H1 (cell line): Measurements from ENCODE around the gene PIGU. TPM values are rescaled to one million over a fixed set of nuclear protein-coding genes. Genes with fewer than 3 reads are reported as not detected.

Experiments used
- CTCF ChIA-PET: fragments of 300-600 bp; sonication (Branson Sonifier 250); formaldehyde crosslinking; loops from one replicate; lab custom pipeline; 2021; ENCODE audit not compliant: partially characterized antibody; lab: Charles Lee
- POLR2A ChIA-PET: fragments of 300-600 bp; sonication (Branson Sonifier 250); formaldehyde crosslinking; loops from one replicate; lab custom pipeline; 2021; ENCODE audit warnings: inconsistent platforms; ENCODE audit not compliant: partially characterized antibody; lab: Charles Lee
- DNase-seq, 2 experiments: peaks; one replicate each; pipeline versions ENCODE4 v3.0.0 to v3.0.0-alpha.2; 2010 to 2022; ENCODE audit warnings: low spot score in 2 of 2, low read depth in 1 of 2, mixed read lengths in 1 of 2
- FAIRE-seq: peaks from 2 replicates; lab custom pipeline; 2011; peaks lifted over from hg19 to GRCh38; lab: Jason Lieb, UNC
- H2AFZ ChIP-seq: 2 replicates; pipeline ENCODE4 v1.8.1; 2012; ENCODE audit warnings: low read length, inconsistent platforms
- H2AK5ac ChIP-seq: 2 replicates; pipeline ENCODE4 v1.6.1; 2013; ENCODE audit warnings: low read depth, low read length
- H2BK120ac ChIP-seq: replicated peaks from 2 replicates; pipeline ENCODE3; 2013; ENCODE audit warnings: low read depth, low read length, inconsistent platforms
- H2BK12ac ChIP-seq: 2 replicates; pipeline ENCODE4 v1.6.1; 2013; ENCODE audit warnings: low read depth, low read length
- H2BK15ac ChIP-seq: 2 replicates; pipeline ENCODE4 v1.6.1; 2013; ENCODE audit warnings: low read length
- H2BK20ac ChIP-seq: 2 replicates; pipeline ENCODE4 v1.6.1; 2013; ENCODE audit warnings: low read length
- H2BK5ac ChIP-seq: 2 replicates; pipeline ENCODE4 v1.6.1; 2013; ENCODE audit warnings: low read depth, low read length
- H3K14ac ChIP-seq: 2 replicates; pipeline ENCODE4 v1.6.1; 2013; ENCODE audit warnings: inconsistent platforms; ENCODE audit not compliant: insufficient read length
- H3K18ac ChIP-seq: 2 replicates; pipeline ENCODE4 v1.6.1; 2013; ENCODE audit warnings: low read length; ENCODE audit errors: extremely low read depth
- H3K23ac ChIP-seq: 2 replicates; pipeline ENCODE4 v1.6.1; 2013; ENCODE audit warnings: inconsistent platforms; ENCODE audit not compliant: insufficient read length
- H3K23me2 ChIP-seq: 2 replicates; pipeline ENCODE4 v1.6.1; 2013; ENCODE audit warnings: low read depth, low read length
- H3K27ac ChIP-seq: 2 replicates; pipeline ENCODE4 v1.6.1; 2011; ENCODE audit warnings: low read depth, low read length, inconsistent platforms
- H3K27me3 ChIP-seq, 4 experiments: replicated peaks in 1 of 4; 1 replicate in 1 of 4; 2 replicates in 3 of 4; pipeline versions ENCODE4 v1.6.1 to v1.8.1; 2011 to 2013; ENCODE audit warnings: low read length in 3 of 4, mild to moderate bottlenecking in 3 of 4, inconsistent platforms in 2 of 4, mixed read lengths in 2 of 4, moderate library complexity in 1 of 4; ENCODE audit not compliant: control insufficient read depth in 3 of 4, insufficient read depth in 3 of 4; ENCODE audit errors: extremely low read depth in 1 of 4
- H3K36me3 ChIP-seq, 4 experiments: 2 replicates each; pipeline versions ENCODE4 v1.6.1 to v1.8.1; 2011 to 2013; ENCODE audit warnings: mild to moderate bottlenecking in 4 of 4, low read length in 3 of 4, moderate library complexity in 2 of 4, control low read depth in 1 of 4, inconsistent platforms in 1 of 4; ENCODE audit not compliant: insufficient read depth in 4 of 4, control insufficient read depth in 2 of 4
- H3K4ac ChIP-seq: replicated peaks from 2 replicates; pipeline ENCODE3; 2013; ENCODE audit warnings: low read length, low read depth, mixed read lengths, inconsistent platforms; ENCODE audit not compliant: insufficient read length
- H3K4me1 ChIP-seq, 4 experiments: replicated peaks in 1 of 4; 1 replicate in 1 of 4; 2 replicates in 3 of 4; pipeline versions ENCODE4 v1.6.1 to v1.8.1; 2011 to 2013; ENCODE audit warnings: low read length in 3 of 4, inconsistent platforms in 2 of 4, mixed read lengths in 1 of 4; ENCODE audit not compliant: insufficient read depth in 4 of 4, control insufficient read depth in 3 of 4
- H3K4me2 ChIP-seq, 2 experiments: 2 replicates each; pipeline versions ENCODE4 v1.6.1 to v1.8.1; 2011 to 2013; ENCODE audit warnings: low read depth in 2 of 2, low read length in 2 of 2, control low read depth in 1 of 2, inconsistent platforms in 1 of 2, mild to moderate bottlenecking in 1 of 2; ENCODE audit not compliant: insufficient read depth in 1 of 2
- H3K4me3 ChIP-seq, 4 experiments: fragments of 200-600, 300-600 bp in 1 of 4; sonication (generic), shearing (Covaris generic), sonication (Bioruptor Twin) in 1 of 4; 2 replicates each; pipeline versions ENCODE4 v1.5.1 to v1.8.1; 2011 to 2016; ENCODE audit warnings: low read length in 4 of 4, low read depth in 3 of 4, control low read depth in 2 of 4, inconsistent platforms in 2 of 4, mild to moderate bottlenecking in 2 of 4, mixed read lengths in 1 of 4, moderate library complexity in 1 of 4; ENCODE audit not compliant: insufficient read depth in 2 of 4; ENCODE audit errors: extremely low read depth in 1 of 4
- H3K56ac ChIP-seq: replicated peaks from 2 replicates; pipeline ENCODE3; 2013; ENCODE audit warnings: low read depth, mild to moderate bottlenecking, mixed read lengths, low read length, inconsistent platforms; ENCODE audit not compliant: insufficient read length
- H3K79me1 ChIP-seq: 2 replicates; pipeline ENCODE4 v1.6.1; 2013; ENCODE audit warnings: low read depth, low read length, control low read depth
- H3K79me2 ChIP-seq, 2 experiments: 2 replicates each; pipeline versions ENCODE4 v1.6.1 to v1.8.1; 2012 to 2013; ENCODE audit warnings: low read length in 2 of 2, mild to moderate bottlenecking in 2 of 2, inconsistent platforms in 1 of 2; ENCODE audit not compliant: insufficient read depth in 2 of 2, control insufficient read depth in 1 of 2
- H3K9ac ChIP-seq, 4 experiments: replicated peaks in 1 of 4; 1 replicate in 1 of 4; 2 replicates in 3 of 4; pipeline versions ENCODE4 v1.6.1 to v1.8.1; 2011 to 2013; ENCODE audit warnings: low read depth in 3 of 4, low read length in 3 of 4, control low read depth in 2 of 4, mild to moderate bottlenecking in 2 of 4, moderate library complexity in 2 of 4, inconsistent platforms in 1 of 4; ENCODE audit errors: extremely low read depth in 1 of 4
- H3K9me3 ChIP-seq, 2 experiments: 2 replicates each; pipeline versions ENCODE4 v1.6.1 to v1.8.1; 2012 to 2013; ENCODE audit warnings: mild to moderate bottlenecking in 2 of 2, moderate library complexity in 2 of 2, control low read depth in 1 of 2, inconsistent platforms in 1 of 2, low read depth in 1 of 2, low read length in 1 of 2, mixed read lengths in 1 of 2; ENCODE audit not compliant: insufficient read depth in 2 of 2
- H4K20me1 ChIP-seq, 2 experiments: replicated peaks in 1 of 2; 2 replicates each; pipeline versions ENCODE3 to v1.8.1; 2011 to 2013; ENCODE audit warnings: inconsistent platforms in 2 of 2, low read length in 2 of 2, mild to moderate bottlenecking in 1 of 2; ENCODE audit not compliant: insufficient read depth in 2 of 2, control insufficient read depth in 1 of 2
- H4K5ac ChIP-seq: 2 replicates; pipeline ENCODE4 v1.6.1; 2013; ENCODE audit warnings: low read length, low read depth, mixed read lengths, inconsistent platforms; ENCODE audit not compliant: insufficient read length
- H4K8ac ChIP-seq: 2 replicates; pipeline ENCODE4 v1.8.0; 2013; ENCODE audit warnings: mild to moderate bottlenecking, moderate library complexity, low read length, inconsistent platforms; ENCODE audit not compliant: insufficient read depth; ENCODE audit errors: extremely low read depth
- H4K91ac ChIP-seq: replicated peaks from 2 replicates; pipeline ENCODE3; 2013; ENCODE audit warnings: low read length, mixed read lengths, inconsistent platforms; ENCODE audit not compliant: insufficient read length
- JUN ChIP-seq: IDR thresholded peaks from 2 replicates; pipeline ENCODE4 v1.6.1; 2011; ENCODE audit warnings: low read depth, mild to moderate bottlenecking, improper control_type of control experiment, low read length
- MAX ChIP-seq: IDR thresholded peaks from 2 replicates; pipeline ENCODE4 v1.6.1; 2012; ENCODE audit warnings: inconsistent platforms
- RFX5 ChIP-seq: IDR thresholded peaks from 2 replicates; pipeline ENCODE4 v1.6.1; 2011; ENCODE audit warnings: low read depth, low read length, improper control_type of control experiment, borderline replicate concordance
- TAF1 ChIP-seq: IDR thresholded peaks from 2 replicates; pipeline ENCODE4 v1.6.1; 2011; ENCODE audit warnings: mild to moderate bottlenecking, low read depth, low read length
- USF2 ChIP-seq: IDR thresholded peaks from 2 replicates; pipeline ENCODE4 v1.6.1; 2011; ENCODE audit warnings: low read length, improper control_type of control experiment
- WGBS, 2 experiments: shearing (Covaris generic) in 1 of 2; methylation state at CpG; one replicate each; pipeline versions ENCODE4 v1.1.6 to v1.1.7; 2013 to 2015; ENCODE audit warnings: low lambda C conversion rate in 2 of 2, mixed read lengths in 2 of 2, inconsistent platforms in 1 of 2, low coverage in 1 of 2, missing lambda C conversion rate in 1 of 2; ENCODE audit not compliant: insufficient replicate concordance in 2 of 2, insufficient coverage in 1 of 2, insufficient read length in 1 of 2; ENCODE audit errors: extremely low coverage in 1 of 2, missing lambda C conversion rate in 1 of 2; 5-methylcytosine and 5-hydroxymethylcytosine counted together
- polyA plus RNA-seq, 7 experiments: library from polyadenylated mRNA; depleted of rRNA in 3 of 7; stranded (reverse) in 5 of 7; unstranded in 2 of 7; fragments of >200 nt in 5 of 7; fragments of 200-250 nt in 2 of 7; gene quantifications; 1 replicate in 5 of 7; 2 replicates in 1 of 7; 4 replicates in 1 of 7; pipeline versions ENCODE4 v1.2.1 to v1.2.3, GENCODE V29; 2011 to 2013; ENCODE audit warnings: missing spikeins in 2 of 7, mixed read lengths in 2 of 7
- total RNA-seq: library from RNA; stranded (reverse); fragmentation: NEBNext Ultra II Directional; extraction: Animal tissue kit (Norgen Biotek cat#: 25700); gene quantifications from 2 replicates; pipeline ENCODE4 v1.2.1, GENCODE V29; 2021

Gene PIGU
- total and polyA plus RNA-seq, 2 of the 8 experiments (the other 6 are each of a cell fraction or from before 2014, with no cell fraction given), result 28.3 to 117 TPM

- H4K20me1 ChIP-seq, result peaks cover 0 to 2% of the 10 kb centered on the region in 2 experiments
- H3K4ac ChIP-seq, result no peak overlapping the region
- H4K5ac ChIP-seq, result no peak overlapping the region
- H3K56ac ChIP-seq, result no peak overlapping the region
- H3K79me2 ChIP-seq, result no peaks in the 10 kb centered on the region
- FAIRE-seq (no peak), DNase-seq (no peak)
- no peak overlapping the region for H4K8ac ChIP-seq
- no peaks in the 10 kb centered on the region for H3K4me1 ChIP-seq
- no peaks in the 10 kb centered on the region for H3K36me3 ChIP-seq
- no peak overlapping the region for H3K14ac ChIP-seq
- no peak overlapping the region for H2BK5ac ChIP-seq
- no peak overlapping the region for H3K4me3 ChIP-seq
- no peaks in the 10 kb centered on the region for H3K9me3 ChIP-seq
- WGBS, 2 experiments, result 89% methylated on average over 9 of the region's 9 CpGs; no CpG with 5 or more reads in 1 of the 2 experiments
- no peaks in the 10 kb centered on the region for H3K23me2 ChIP-seq
- H3K27ac ChIP-seq, result no peak overlapping the region
- no peak overlapping the region for H2AK5ac ChIP-seq
- no peak overlapping the region for H2BK15ac ChIP-seq
- no peak overlapping the region for H2BK120ac ChIP-seq
- no peak overlapping the region for H3K4me2 ChIP-seq
- no peak overlapping the region for H3K23ac ChIP-seq
- no peaks in the 10 kb centered on the region for H3K79me1 ChIP-seq
- ChIA-PET CTCF (interaction anchor here (0.7 to 0.8 kb wide), 2 partner anchors 34 to 52 kb away, joined by 4 to 5 read pairs; no protein-coding TSS in a partner anchor), POLR2A (no interaction called here)
- TF ChIP-seq JUN (no peak), RFX5 (no peak), TAF1 (no peak), MAX (no peak), USF2 (no peak)
- no peak overlapping the region for H2BK12ac ChIP-seq
- no peak overlapping the region for H2BK20ac ChIP-seq
- H3K27me3 ChIP-seq, result no peaks in the 10 kb centered on the region
- no peak overlapping the region for H2AFZ ChIP-seq
- H4K91ac ChIP-seq, result no peak overlapping the region
- no peak overlapping the region for H3K9ac ChIP-seq
- H3K18ac ChIP-seq, result no peak overlapping the region
Measured at GRCh38 chr20:34717230-34718095, 40.6 kb upstream of the PIGU start.
